ENCODE results near the gene THAP6.

DNA sequence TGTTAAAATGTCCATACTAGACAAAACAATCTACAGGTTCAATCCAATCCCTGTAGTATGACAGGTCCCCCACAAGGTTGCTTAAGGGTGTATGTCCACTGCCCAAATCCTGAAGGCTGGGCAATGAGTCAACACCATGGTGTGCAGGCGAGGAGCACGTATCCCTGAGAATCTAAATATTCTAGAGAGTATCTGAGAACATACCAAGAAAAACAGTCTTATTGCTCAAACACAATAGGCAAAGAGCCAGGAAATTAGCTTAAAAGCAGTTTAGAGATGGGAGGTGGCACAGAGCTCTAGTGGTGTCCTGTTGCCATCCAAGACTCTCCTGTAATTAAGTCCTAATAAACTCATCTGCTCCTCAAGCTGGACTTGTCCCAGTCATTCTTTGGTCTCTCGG lies 37.1 kb upstream of the THAP6 start:
- TF ChIP-seq ZNF274 (IDR thresholded peaks at IDR 0.05; ENCODE audit: low read depth, low read length) = no peak
- TF ChIP-seq SUZ12 (IDR thresholded peaks at IDR 0.05; ENCODE audit: extremely low read depth, insufficient read depth, insufficient read length) = no peak
- TF ChIP-seq YY1 (IDR thresholded peaks at IDR 0.05; ENCODE audit: insufficient read depth, insufficient read length) = no peak

Measured in NT2/D1 (cell line).